ENCODE results near the gene USP2.

GRCh38 chr11:119424775-119425174 is 43.3 kb upstream of the USP2 start:
- TF ChIP-seq CTCF (optimal IDR thresholded peaks at IDR 0.05 in 1 of 3, IDR thresholded peaks at IDR 0.05 in 1 of 3, conservative IDR thresholded peaks at IDR 0.05 in 1 of 3; ENCODE audit: extremely low read depth in 1 of 3, insufficient read depth in 2 of 3, low read length in 3 of 3) (no peak), EZH2 (IDR thresholded peaks at IDR 0.05; ENCODE audit: low read length) (no peak)
